Stimulated activated memory B cell treated with anti-CD40 and anti-IgM and Interleukin-4, amounts not matched to agents 10 μg/mL and 1 μg/mL and 100 μg/mL, for 72 hours (primary cell): Measurements from ENCODE around the gene ZBTB45.
A peak's percentile ranks its signal among the peaks of the same experiment; 100 is the strongest.

Experiments
- ATAC-seq: fragments of 150-1000 bp; cut with Tn5 transposase; 2 replicates; pipeline ENCODE4 v1.10.0; 2021
- H3K27ac Mint-ChIP-seq: one replicate; pipeline ENCODE4 v1.8.0; 2022; ENCODE audit warnings: mild to moderate bottlenecking, mixed read lengths
- H3K27me3 Mint-ChIP-seq: one replicate; pipeline ENCODE4 v1.8.0; 2022; ENCODE audit warnings: mixed read lengths
- H3K36me3 Mint-ChIP-seq: one replicate; pipeline ENCODE4 v1.8.0; 2022; ENCODE audit warnings: mixed read lengths
- H3K4me1 Mint-ChIP-seq: one replicate; pipeline ENCODE4 v1.8.0; 2022; ENCODE audit warnings: mixed read lengths
- H3K4me3 Mint-ChIP-seq: one replicate; pipeline ENCODE4 v1.8.0; 2022; ENCODE audit warnings: mild to moderate bottlenecking, moderate library complexity, mixed read lengths
- H3K9me3 Mint-ChIP-seq: one replicate; pipeline ENCODE4 v1.8.0; 2022; ENCODE audit warnings: mixed read lengths

ZBTB45 gene

DNA sequence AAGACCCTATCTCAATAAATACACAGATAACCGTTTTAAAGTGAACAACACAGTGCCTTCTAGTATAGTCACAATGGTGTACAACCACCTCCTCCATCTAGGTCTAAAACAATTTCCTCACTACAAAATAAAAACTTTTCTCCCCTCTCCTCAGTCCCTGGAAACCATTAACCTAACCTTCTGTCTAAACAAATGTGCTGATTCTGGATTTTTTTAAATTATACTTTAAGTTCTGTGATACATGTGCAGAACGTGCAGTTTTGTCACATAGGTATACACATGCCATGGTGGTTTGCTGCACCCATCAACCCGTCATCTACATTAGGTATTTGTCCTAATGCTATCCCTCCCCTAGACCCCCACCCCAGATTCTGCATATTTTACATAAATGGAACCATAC is 9.8 kb upstream of the ZBTB45 start:
- H3K9me3 Mint-ChIP-seq = no peaks in the 10 kb centered on the region
- H3K4me1 Mint-ChIP-seq = peaks cover 14% of the 10 kb centered on the region
- H3K4me3 Mint-ChIP-seq = no peak overlapping the region
- no peak overlapping the region for H3K27ac Mint-ChIP-seq
- H3K36me3 Mint-ChIP-seq = no peaks in the 10 kb centered on the region
- H3K27me3 Mint-ChIP-seq = no peaks in the 10 kb centered on the region
- ATAC-seq = no peak

GRCh38 chr19:58522709-58523108 is 3.1 kb upstream of the ZBTB45 start:
- Mint-ChIP-seq H3K4me1 (peaks cover 30% of the 10 kb centered on the region), H3K27ac (no peak overlapping the region), H3K4me3 (no peak overlapping the region), H3K36me3 (peaks cover 6% of the 10 kb centered on the region), H3K9me3 (no peaks in the 10 kb centered on the region), H3K27me3 (no peaks in the 10 kb centered on the region)
- no peak for ATAC-seq

DNA sequence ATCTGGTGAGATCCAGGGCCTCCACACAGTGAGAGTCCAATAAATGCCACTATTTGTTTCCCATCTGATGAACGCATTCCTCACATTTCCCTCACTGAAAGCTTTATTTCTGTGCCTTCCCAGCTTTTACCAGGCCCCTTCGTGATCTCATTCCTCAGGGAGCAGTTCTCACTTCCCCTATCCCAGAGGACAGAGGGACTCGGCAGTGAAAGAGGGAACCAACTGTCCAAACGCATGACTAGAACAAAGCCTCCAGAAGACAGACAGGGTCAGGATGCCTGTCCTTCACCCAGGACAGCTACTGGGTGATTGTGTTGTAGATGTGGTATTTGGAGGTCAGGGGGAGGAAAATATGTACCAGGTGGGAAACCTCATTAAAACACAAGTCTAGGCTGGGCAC is 2.0 kb upstream of the ZBTB45 start:
- Mint-ChIP-seq H3K4me3 (no peak overlapping the region), H3K27me3 (no peaks in the 10 kb centered on the region), H3K9me3 (no peaks in the 10 kb centered on the region), H3K27ac (no peak overlapping the region), H3K36me3 (peaks cover 12% of the 10 kb centered on the region), H3K4me1 (peaks cover 34% of the 10 kb centered on the region)
- ATAC-seq = no peak

GRCh38 chr19:58520257-58520599 is 618 bp upstream of the ZBTB45 start:
- H3K4me1 Mint-ChIP-seq = peaks cover 44% of the 10 kb centered on the region
- ATAC-seq = no peak
- H3K4me3 Mint-ChIP-seq = peak overlapping the region; percentile 94
- H3K9me3 Mint-ChIP-seq = no peaks in the 10 kb centered on the region
- peak overlapping the region; percentile 98 for H3K27ac Mint-ChIP-seq
- no peaks in the 10 kb centered on the region for H3K27me3 Mint-ChIP-seq
- peaks cover 22% of the 10 kb centered on the region for H3K36me3 Mint-ChIP-seq

GRCh38 chr19:58519087-58519354 is 589 bp downstream of the ZBTB45 start:
- ATAC-seq = peak; percentile 2

DNA sequence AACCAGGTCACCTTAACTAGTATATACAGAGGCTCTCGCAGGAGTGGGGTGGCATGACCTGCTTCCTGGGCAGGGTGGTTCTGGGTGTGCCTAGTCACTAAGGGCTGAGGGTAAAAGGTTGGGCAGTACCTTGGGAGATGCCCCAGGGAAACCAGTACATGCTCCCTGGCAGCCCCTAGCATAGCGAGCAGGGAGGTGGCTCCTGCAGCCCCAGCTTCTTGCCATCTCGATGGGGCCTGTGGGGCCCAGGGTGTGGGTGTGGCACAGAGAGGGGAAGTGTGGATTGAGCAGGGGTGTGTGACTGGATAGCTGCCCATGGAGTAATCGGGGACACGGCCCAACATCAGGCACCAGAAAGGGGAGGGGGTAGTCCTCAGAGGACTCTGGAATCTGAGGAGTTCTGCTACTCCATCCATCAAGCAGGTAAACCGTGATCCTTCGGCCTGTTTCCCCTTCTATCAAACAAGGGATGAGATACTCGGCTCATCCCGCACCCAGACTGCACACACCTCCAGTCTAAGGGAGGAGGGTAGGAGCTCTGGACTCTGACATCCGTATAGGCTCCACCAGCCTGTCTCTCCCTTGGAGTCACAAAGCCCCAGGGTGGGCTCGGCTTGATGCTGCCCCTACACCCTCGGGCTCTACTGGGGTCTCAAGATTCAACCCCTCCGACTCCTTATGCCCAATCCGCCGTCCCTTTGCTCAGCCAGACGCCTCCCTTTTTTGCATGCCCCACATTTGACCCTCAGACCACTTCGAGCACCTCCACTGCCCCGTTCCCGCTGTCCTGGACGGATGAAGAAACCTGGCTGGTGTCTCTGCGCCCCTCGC is 1.1 kb downstream of the ZBTB45 start:
- peaks cover 24% of the 10 kb centered on the region for H3K36me3 Mint-ChIP-seq
- peaks cover 62% of the 10 kb centered on the region for H3K4me1 Mint-ChIP-seq
- H3K27ac Mint-ChIP-seq = peak overlapping the region; percentile 98
- H3K4me3 Mint-ChIP-seq = peak overlapping the region; percentile 94
- no peaks in the 10 kb centered on the region for H3K9me3 Mint-ChIP-seq
- no peaks in the 10 kb centered on the region for H3K27me3 Mint-ChIP-seq
- no peak for ATAC-seq

More at GRCh38 chr19:58519087-58519354, 589 bp downstream of the ZBTB45 start:
- H3K36me3 Mint-ChIP-seq = peaks cover 24% of the 10 kb centered on the region
- H3K4me3 Mint-ChIP-seq = peak overlapping the region; percentile 94
- no peaks in the 10 kb centered on the region for H3K27me3 Mint-ChIP-seq
- H3K9me3 Mint-ChIP-seq = no peaks in the 10 kb centered on the region
- H3K27ac Mint-ChIP-seq = peak overlapping the region; percentile 98
- peaks cover 56% of the 10 kb centered on the region for H3K4me1 Mint-ChIP-seq

DNA sequence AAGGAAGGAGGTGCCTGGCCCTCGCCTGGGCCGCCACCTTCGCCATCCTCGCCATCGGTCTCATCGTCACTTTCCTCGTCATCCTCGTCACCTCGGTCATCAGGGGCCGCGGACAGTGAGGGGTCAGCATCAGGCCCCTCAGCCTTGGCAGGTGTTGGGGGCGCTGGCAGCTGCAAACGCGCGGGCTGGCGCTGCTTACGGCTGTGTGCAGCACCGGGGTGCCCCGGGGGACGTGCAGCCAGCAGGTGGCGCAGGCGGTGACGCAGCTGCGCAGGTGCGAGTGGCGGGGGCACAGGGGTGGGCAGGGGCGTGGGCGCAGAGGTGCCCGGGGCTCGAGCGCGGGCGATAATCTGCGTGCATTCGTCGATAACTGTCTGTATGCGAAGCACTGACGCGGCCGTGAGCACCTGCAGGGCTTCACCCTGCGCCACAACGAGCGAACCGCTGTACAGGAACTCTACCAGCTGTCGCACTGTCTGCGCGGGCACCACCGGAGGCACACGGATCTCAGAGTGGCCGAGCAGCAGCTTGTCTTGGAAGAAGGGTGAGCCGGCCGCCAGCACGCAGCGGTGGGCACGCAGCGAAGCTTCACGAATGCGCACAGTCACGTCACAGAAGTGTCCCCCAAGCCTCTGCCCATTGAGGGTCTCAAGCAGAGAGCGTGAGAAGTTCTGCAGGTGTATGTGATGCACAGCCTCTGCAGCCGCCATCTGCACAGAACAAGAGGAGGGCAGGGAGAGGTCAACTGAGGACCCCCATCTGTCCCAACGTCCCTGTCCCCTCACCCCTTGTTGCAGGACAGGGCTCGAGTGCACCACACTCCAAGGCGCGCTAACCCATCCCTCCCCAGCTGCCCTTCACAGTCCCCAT is 2.4 kb downstream of the ZBTB45 start:
- ATAC-seq = no peak
- H3K27me3 Mint-ChIP-seq = no peaks in the 10 kb centered on the region
- peaks cover 63% of the 10 kb centered on the region for H3K4me1 Mint-ChIP-seq
- no peak overlapping the region for H3K4me3 Mint-ChIP-seq
- H3K9me3 Mint-ChIP-seq = no peaks in the 10 kb centered on the region
- H3K27ac Mint-ChIP-seq = no peak overlapping the region
- peaks cover 24% of the 10 kb centered on the region for H3K36me3 Mint-ChIP-seq

GRCh38 chr19:58516246-58516836 is 3.3 kb downstream of the ZBTB45 start:
- Mint-ChIP-seq H3K9me3 (no peaks in the 10 kb centered on the region), H3K4me1 (peaks cover 63% of the 10 kb centered on the region), H3K36me3 (peaks cover 24% of the 10 kb centered on the region), H3K27ac (no peak overlapping the region), H3K27me3 (no peaks in the 10 kb centered on the region), H3K4me3 (no peak overlapping the region)
- no peak for ATAC-seq

GRCh38 chr19:58515259-58515658 is 4.4 kb downstream of the ZBTB45 start:
- no peaks in the 10 kb centered on the region for H3K27me3 Mint-ChIP-seq
- H3K9me3 Mint-ChIP-seq = no peaks in the 10 kb centered on the region
- peak overlapping the region; percentile 68 for H3K4me3 Mint-ChIP-seq
- H3K36me3 Mint-ChIP-seq = peaks cover 24% of the 10 kb centered on the region
- H3K4me1 Mint-ChIP-seq = peaks cover 59% of the 10 kb centered on the region
- H3K27ac Mint-ChIP-seq = peak overlapping the region; percentile 89
- ATAC-seq = no peak

DNA sequence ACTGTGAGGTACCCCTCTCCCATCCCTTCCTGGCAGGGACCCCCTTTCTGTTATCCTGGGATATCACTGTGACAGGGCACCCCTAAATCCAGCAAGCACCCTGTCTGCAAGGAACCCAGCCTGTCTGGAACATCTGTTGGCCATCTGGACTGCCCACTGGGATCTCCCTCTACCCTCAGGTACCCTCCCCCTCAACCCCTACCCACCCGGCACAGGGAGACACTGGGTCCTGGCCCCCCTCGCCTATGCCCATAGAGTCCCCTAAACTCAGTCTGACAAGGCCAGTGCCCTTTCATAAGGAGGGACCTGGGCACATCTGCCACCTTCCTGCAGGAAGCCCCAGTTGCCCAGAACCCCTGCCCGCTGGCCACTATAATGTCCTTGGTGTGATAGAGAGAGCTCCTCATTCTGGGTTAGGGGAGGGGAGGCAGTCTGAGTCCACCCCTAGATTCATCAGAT is 5.0 kb downstream of the ZBTB45 start:
- H3K27me3 Mint-ChIP-seq = no peaks in the 10 kb centered on the region
- H3K4me3 Mint-ChIP-seq = peak overlapping the region; percentile 84
- H3K27ac Mint-ChIP-seq = peak overlapping the region; percentile 89
- peaks cover 52% of the 10 kb centered on the region for H3K4me1 Mint-ChIP-seq
- peaks cover 24% of the 10 kb centered on the region for H3K36me3 Mint-ChIP-seq
- H3K9me3 Mint-ChIP-seq = no peaks in the 10 kb centered on the region
- ATAC-seq = no peak

DNA sequence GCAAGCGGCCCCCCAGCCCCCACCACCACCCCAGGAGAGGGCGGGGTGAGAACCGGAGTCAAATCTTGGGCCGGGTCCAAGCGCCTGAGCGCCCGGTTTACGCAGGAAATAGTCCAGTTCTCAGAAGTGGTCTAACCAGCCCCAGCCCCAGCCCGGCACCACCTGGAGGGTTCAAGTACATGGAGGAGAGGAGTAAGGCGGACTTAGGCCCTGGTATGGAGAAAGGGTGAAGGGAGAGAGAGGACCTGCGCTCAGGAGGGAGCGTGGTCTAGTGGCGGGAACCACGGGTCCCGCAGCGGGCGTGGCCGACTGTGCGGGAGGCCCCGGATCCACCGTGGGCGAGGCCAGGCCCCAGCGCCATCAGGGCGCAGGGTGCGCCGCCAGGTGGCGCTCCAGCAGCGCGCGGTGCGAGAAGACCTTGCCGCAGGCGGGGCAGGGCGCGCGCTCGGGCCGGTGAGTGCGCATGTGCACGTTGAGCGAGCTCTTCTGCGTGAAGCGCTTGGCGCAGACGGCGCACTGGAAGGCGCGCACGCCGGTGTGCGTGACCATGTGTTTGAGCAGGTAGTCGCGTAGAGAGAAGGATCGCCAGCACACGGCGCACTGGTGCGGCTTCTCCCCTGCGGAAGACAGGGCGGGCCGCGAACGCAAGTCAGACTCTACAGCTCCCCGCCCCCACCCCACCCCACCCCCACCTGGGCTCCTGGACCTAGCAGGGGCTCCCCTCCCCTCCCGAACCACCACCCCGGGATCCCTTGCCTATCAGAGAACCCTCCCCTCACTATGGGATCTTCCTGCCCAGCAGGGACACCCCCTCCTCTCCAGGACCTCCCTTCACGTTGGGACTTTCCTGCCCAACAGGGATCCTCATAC is 5.7 kb downstream of the ZBTB45 start:
- Mint-ChIP-seq H3K27me3 (no peaks in the 10 kb centered on the region), H3K9me3 (no peaks in the 10 kb centered on the region), H3K4me1 (peaks cover 45% of the 10 kb centered on the region), H3K27ac (peak overlapping the region; percentile 89), H3K36me3 (peaks cover 24% of the 10 kb centered on the region), H3K4me3 (peak overlapping the region; percentile 84)
- ATAC-seq = peak; percentile 90

DNA sequence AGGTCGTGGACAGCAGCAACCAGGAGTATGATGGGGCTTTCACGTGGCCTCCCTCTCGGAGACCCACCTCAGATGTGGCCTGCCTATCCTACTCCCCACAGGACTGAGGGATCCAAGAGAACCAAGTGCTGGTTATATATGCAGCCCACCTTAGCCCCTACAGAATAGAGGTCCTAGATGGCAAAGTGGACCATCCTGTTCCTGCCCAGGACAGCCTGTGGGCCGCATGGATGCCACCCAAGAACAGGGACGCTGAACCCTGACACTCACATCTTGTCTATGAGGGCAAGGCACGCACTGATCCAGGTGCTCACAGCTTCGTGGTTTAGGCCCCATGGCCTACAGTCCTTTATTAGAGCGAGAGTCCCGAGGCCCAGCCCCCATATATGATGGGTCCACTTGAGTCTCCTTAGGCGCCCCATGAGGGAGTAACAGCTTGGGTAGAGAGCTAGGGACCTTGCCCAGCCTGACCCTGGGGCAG is 6.4 kb downstream of the ZBTB45 start:
- Mint-ChIP-seq H3K4me1 (peaks cover 39% of the 10 kb centered on the region), H3K27ac (peak overlapping the region; percentile 89), H3K9me3 (no peaks in the 10 kb centered on the region), H3K4me3 (peak overlapping the region; percentile 84), H3K27me3 (no peaks in the 10 kb centered on the region), H3K36me3 (peaks cover 23% of the 10 kb centered on the region)
- no peak for ATAC-seq

DNA sequence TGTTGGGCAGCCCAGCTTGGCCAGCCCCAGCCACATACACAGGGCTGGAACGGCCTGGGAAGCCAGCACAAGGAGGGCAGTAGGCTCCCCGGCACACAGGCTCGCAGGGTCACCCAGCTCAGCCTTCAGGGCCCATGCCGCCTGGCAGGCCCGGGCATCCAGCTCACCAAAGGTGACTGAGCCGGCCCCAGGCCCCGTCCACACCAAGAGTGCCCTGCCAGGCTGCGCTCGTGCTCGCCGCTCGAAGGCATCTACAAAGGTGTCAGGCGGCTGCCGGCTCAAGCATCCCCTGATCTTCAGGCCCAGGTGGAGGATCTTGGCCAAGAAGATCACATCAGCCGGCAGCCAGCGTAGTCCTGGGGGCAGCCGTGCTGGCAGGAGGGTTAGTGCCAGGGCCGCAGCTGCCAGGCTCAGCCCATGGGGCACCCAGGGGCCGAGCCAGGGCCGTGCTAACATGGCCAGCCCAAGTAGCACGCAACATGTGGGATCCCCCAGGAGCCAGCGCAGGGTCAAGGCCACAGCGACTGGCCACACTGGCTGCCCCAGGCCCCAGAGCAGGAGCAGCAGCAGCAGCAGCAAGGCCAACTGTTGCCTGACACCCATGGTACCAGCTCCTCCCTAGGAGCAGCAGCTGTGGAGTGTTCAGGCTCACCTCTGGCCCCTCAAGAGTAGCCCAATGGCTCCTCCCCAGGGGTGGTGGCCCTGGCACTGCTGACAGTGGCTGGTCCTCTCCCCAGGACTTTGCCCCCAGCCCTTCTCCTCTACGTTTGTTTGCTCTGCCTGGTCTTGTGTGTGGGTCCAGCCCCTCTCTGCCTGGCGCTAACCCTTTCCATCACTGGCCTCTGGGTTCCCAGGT is 8.0 kb downstream of the ZBTB45 start, which contains the start of gene SLC27A5:
SLC27A5 (minus strand) TSS at position 640 of the 856 bp plus-strand sequence; CDS start at position 603, 37 bp downstream.
- Mint-ChIP-seq H3K36me3 (peaks cover 18% of the 10 kb centered on the region), H3K9me3 (peaks cover 6% of the 10 kb centered on the region), H3K27me3 (no peaks in the 10 kb centered on the region), H3K4me3 (no peak within 1 kb of the TSS), H3K4me1 (peaks cover 30% of the 10 kb centered on the region), H3K27ac (no peak within 1 kb of the TSS)
- ATAC-seq = no peak
